ENCODE data around the gene DLX1.

The DLX1 gene

DNA sequence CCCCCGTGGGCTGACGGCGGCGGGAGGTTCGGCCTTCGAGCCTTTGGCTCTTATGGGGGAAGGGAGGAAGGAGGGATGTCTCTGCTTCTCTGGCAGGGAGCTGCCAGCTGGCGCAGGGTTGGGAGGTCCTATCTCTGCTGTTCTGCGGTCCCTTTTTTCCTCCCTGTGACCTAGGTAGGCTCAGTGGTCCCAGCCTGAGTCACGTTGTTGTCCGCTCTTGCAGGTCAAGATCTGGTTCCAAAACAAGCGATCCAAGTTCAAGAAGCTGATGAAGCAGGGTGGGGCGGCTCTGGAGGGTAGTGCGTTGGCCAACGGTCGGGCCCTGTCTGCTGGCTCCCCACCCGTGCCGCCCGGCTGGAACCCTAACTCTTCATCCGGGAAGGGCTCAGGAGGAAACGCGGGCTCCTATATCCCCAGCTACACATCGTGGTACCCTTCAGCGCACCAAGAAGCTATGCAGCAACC, 2.5 kb downstream of the DLX1 start:
- DNase-seq, result no peak

DNA sequence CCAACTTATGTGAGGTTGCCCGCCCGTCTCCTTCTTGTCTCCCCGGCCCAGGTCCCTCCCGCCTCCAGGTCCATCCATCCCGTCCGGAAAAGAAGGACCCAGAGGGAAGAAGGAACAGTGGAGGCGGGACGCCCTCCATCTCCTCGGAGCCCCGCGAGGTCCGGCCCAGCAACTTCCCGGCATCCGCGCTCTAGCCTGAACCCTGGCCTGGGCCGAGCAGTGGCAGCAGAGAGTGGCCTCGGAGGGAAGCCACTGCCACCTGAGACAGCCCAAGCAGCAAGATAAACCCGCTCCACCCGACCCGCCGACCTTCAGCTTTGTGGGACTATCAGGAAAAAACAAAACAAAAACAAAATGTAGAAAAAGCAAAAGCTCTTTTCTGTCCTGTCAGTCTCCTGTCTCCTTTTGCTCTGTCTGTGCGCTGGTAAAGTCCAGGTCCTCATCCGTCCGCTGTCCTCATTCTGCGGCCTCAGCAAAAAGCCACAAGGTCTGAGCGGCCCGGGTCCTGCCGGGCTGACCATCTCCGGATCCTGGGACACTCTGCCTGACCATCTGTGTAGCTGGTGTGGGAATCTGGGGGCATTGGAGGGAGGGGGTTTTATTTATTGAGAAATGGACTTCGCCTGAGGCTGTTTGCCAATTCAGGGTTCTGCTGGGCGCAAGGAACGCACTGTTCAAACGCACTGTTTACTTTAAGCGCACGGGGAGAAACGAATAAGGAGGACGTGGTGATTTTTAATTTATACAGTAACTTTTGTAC, 3.1 kb downstream of the DLX1 start:
- no peak for DNase-seq

DNA sequence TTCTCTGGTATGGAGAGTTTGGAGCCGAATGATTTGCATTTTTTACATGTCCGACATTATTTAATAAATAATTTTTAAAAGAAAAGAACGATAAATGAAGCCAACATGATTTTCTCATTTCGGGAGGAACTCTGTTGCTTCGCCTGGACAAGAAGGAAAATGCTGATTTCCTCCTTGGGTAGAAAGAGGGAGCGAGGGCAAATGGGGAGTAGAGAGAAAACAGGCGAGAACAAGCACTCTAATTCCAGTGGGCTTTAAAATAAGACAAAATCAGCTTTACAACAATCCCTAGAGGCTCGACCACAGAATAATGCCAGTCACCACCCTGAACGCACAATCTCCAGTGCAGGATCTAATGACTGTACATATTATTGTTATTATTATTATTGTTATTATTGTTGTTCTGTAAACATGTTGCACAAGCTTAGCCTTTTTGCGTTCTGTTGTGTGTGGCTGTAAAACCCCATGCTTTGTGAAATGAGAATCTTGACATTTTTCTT, 3.7 kb downstream of the DLX1 start:
- DNase-seq, result no peak

DNA sequence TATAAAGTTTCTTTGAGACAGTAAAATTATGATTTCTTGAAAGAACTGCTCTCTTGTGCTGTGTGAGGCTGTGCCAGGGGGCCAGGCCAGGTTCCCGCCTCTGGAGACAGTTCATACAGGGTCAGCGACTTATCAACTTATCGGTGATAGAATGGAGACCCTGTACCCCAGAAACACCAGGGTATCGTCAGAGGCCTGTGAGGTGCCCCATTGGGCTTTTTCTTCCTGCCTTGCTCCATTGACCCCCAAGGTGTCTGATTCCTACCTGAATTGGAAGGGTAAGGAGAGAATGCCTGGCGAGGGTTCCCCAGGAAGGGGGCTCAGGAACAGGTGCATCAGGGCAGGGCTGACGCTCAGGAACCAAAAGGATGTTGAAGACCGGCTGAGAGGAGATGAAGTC, 4.3 kb downstream of the DLX1 start:
- DNase-seq, result no peak

DNA sequence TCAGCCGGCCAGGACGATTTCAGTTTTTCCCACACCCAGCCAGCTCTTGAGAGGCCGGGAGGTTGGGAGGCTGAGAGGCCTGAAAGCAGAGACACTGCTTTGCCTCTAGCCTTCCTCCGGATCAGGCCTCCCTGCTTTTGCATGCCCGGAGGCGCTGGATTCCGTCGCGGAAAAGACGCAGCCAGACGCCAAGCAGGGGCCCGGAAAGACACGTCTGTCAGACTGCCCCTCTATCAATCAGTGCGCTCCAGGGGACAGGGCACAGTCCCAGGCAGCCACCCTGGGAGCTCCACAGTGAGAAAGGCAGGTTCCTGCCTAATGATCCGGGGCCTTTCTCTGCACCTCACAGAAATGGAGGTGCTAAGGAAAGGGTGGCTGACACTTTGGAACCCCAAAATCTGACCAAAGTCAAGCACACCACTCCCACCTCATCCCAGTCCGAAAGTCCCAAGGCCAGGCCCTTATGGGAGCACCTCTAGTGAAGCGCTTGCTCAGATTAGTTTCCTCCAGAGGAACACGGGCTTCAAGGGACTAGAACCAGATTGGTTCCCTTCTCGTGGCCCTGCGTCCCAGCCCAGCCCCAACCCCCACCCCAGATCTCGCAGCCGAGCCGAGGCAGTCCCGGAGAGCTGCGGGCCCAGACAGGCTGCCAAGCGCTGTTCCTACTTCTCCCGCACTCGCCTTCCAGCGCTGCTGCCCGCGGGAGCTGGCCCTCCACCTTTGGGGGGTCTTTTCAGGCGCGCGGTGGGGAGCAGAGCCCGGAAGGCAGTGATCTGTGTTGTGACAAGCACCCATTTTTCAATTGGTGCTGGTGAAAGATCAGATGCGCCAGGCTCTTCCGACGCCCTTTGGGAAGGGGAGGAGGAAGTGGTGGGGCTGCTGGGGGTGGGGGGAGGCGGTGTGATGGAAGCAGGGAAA, 5.0 kb downstream of the DLX1 start:
- no peak for DNase-seq

DNA sequence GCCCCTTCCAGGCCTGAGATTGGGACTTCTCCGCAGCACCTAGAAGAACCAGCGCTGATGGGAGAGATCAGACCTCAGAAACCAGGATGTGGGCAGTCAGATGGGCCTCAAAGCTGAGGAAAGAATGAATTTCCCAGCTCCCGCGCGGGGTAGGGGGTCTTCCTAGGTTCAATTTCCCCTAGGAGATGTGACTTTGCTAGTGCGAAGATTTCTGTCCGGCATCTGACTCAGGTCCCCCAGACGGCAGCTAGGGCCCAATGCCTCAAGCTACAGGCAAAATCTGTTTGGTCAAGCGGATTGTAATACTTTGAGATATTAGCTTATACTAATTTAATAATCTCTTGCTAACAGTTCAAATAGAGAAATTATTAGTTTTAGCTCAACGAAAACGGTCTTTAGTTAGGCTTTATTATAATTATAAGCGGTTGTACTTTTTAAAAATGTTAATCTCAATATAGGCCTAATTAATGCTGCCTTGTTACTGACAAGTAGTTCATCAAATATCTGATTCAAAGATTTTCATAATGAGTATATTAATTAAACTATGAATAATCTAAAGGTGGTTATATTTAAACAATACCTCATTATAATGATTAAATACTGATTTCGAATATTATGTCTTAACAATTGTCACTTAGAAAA, 5.8 kb downstream of the DLX1 start:
- DNase-seq, result no peak

DNA sequence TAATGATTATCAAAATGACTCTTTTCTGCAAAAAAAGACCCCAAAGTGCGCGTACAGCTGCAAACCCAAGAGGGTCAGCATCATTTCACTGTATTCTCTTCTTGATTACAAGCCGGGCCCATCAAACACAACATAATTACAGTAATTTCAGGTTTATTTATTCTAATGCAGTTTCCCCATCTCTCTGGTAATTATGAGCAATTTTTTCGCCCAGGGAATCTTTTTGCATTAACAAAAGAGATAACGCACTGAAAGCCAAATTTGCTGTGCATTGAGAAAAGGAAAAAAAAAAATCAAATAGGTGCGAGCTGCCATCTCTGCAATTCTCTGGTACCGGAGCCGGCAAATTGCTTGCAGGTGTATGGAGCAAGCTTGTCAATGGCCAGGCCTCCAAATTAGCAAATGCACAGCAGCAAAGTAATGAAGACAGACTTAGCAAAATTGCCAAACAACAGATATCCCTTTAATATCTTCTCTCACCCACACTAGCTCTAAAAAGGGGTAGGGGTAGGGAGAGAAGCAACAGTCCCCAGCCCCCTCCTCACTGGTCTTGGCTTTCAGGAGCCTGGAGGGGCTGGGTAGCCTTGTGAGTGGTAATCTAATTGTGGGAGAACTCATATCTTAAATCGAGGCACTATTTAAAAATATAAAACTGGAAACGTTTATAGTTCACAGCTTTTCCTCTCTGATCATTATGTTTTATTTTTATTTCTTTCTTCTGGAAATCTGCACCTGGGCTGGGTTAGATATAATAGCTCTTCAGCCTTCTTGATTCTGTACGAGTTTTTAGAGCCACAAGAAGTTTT, 6.7 kb downstream of the DLX1 start:
- no peak for DNase-seq

DNA sequence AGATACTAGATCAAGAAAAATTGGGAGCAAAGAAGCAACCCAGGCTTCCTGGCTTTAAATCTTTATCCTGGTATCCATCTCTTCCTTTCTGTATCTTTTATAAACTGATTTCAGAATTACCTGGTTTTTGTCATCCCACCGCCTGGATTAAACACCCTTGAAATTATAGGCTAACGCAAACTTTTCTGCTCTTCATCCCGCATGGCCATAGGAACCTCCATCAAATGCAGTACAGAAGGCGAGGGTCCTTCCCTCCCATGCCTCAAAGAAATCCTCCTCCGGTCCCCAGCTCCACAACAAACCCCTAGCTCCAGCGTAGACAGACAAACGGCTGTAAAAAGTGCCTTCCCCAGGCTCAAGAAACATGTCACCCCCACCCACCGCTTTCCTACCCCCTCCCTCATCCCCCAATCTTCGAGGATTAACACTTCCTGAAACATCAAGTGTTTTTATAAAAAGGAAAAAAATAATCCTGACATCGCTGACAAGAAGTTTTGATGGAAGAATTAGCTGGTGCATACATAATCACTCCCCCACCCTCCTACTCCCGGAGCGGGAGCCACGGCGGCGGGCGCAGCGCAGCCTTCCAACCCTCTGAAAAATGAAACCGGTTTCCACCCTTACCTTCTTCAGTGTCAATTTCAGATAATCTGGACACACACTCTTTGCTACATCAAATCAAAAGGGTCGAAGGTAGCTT, 7.6 kb downstream of the DLX1 start:
- DNase-seq, result no peak

DNA sequence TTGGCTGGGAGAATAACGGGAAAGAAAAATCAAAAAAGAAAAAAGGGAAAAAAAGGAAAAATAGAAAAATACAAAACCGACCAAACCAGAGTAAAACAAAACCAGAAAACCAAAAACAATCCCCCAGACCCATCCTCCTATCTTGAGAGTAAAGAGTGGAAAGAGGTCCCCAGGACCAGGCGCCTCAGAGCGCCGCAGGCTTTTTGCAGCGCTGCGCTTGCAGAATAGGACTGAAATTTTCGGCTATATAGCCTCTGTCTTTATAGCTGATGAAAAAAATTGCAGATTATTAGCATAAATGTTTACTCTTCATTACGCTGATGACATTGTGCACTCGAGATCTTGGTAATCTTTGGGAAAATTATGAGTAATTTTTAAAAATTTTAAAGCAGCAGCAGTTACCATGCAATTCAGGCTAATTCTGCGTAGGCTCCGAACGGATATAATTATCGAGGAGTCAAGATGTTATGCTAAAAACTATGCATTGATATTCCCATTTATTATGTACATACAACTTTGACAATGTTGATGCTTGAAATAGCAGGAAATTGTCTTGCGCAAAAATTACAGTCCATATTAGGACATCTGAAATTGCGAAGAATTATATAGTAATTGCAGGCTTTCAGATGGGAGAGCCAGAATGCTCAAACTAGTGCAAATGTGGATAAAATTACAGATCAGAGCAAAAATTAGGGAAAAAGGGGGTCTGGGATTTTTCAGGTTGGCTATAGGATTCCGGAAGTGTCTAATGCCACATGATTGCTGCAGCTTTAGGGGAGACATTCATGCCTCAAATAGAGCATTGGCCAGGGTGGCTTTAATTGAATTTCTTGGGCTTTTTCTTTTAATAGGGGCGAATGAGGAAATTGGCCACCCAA, 8.3 kb downstream of the DLX1 start:
- no peak for DNase-seq

DNA sequence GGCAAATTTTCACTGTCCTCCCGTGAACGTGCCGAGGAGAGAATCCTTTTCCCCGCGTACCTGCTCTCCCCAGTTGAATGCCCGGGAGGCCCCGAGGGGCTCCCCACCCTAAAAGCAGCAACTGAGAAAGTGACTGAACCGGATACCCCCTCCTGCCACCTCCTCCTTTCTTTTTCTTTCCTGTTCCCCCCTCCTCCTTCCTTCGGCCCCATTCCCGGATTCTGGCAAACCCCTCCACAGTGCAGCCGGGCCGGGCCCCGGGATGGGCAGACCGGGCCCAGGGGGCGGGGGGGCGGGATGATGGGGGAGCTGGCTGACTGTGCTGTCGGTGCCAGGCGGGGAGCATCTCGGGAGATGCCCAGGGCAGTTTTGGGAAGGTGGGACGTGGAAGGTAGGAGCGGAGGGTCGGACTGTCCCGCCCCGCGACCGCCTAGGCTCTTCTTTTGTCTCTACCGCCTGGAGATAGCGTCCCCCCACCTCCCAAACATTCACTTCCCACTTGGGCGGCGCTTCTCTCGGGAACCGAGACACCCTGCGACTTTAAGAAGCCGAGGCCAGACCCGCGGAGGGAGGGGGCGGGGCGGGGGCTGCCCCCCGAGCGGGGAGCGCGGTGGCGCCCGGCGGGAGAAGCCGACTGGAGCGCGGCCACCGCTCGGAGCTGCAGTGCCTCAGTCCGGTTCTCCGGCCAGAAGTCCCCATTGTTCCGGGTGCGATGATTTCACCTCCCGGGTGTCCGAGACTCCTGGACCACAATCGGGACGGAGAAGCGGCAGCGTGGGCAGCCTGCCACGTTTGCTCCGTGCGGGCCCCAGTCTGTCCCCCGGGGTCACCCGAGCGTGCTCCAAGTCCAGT, 9.2 kb downstream of the DLX1 start:
- no peak for DNase-seq

DNA sequence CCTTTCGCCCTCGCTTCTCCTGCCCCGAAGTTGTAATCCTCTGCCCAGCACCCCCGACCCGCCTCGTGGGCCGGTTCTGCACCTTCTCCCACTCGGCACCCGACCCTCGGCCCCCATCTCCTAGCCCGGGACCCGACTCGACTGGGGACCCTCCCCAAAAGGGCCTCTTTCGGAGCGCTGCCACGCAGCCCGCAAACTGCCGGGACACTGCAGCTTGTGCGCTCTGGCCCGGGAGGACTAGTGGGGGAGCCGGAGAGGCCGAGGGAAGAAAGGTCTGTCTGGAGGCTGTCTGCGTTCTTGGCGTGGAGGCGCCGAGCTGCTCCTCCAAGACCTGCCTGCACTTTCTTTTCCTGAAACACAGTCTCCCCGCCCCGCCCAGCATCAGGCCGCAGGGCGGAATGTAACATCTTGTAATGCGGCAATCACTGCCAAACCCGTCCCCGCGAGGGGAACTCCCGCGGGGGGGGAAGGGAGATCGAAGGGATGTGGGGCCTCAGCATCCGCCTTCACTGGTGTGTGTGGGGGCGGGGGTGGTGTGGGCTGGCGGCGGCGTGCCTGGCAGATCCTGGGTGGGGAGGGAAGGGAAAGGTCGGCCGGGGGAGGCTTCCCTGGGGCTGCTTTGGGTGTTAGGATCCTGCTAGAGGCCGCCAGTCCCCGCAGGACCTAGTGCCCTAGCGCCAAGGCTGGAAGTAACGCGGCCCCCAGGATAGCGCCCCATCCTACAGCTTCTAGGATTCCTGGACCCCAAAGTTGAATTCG, 10.0 kb downstream of the DLX1 start:
- no peak for DNase-seq

DNA sequence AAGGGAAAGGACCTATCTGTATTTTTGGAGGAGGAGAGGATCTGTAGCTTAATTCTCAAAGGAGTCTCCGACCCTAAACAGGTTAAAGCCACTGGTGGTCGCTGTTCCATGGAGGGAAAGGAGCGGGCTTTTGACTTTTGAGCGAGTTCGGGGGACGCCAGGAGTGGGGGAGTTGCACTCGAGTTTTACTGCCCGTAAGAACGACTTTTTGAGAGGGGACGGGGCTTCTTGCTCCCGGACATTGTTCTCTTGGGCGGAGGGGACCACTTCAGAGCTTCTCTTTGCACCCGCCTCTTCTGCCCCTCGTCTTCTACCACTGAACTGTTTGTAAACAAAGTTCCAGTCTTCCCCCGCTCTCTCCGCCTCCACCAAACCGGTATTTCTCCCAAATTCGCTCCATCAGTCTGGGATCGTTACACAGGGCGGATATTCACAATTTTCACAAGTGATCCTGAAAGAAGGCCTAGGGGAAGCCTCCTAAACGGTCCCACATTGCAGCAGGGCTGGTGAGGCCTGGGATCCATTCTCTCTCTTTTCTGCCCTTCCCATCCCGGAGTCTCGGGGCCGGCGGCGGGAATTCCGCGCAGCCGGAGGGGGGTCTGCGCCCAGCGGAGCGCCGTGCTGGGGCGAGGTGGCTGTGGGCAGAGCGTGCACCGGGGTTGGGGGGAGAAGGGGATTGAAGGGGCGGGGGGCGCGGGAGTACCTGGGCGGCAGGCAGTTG, 10.8 kb downstream of the DLX1 start:
- no peak for DNase-seq

DNA sequence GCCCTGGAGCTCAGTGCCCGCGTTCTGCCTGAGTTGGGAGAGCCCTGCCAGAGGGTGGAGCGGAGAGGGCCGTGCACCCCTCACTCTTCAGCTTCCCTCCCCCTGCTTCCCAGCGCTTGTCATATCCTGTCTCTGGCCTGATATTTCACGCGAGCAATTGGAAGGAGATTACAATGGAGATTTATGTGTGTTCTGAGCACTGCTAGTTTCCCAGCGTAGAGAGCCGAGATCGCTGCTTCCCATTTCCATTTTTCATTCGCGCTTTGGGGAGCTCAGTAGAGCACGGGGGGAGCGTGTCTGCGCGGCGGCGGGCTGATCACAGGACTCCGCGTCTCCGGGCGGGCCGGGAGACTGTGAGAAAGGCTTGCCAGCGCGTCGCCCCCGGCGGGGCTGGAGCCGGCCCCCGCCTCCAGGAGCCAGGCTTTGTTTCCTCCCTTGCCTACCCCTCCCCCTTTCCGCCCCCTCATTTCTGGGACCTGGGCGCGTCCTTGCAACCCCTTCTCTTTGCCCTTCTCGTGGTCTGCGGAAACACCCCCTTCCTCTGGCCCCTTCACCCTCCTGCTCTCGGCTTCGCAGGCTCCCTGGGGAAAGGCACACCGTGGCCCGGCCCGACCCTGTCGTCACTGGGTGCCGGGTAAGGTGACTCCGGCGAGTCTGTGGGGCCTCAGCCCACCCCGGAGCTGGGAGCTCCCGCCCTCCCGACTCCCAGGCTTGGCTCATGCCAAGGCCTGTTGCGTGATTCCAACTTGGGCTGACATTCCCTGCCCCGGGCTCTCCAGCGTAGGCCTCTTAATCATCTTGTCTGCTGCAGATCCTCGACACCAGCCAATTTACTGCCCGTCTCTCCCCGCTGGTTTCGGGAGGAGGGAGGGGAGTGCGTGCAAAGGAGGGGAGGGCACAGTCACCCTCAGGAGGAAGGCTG, 11.6 kb downstream of the DLX1 start:
- DNase-seq, result no peak

DNA sequence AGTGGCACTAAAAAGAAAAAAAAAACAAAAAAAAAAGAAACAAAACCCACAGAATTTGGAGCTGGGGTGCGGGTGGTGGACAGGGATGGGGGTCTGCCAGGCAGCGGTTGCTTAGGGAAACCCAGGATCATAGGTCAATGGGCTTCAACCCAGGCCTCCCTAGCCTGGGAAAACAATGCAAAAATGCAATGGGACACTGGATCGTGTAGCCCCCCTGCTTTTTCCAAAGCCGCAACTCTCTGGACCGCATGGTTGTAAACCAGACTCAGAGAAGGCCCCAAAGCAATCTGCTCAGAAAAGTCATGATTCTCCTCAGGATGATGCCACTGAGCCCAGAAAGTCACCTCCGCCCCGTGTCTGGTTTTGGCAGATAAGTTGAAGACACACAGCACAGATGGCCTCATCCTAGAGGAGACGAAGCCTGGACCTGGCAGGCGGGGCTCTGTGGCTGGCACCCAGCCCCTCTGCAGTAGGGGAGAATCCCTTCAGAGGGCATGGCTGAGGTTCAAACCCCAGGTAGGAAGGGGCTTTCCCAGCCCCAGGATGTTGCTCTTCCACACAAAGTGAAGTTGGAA, 12.3 kb downstream of the DLX1 start:
- DNase-seq, result no peak

DNA sequence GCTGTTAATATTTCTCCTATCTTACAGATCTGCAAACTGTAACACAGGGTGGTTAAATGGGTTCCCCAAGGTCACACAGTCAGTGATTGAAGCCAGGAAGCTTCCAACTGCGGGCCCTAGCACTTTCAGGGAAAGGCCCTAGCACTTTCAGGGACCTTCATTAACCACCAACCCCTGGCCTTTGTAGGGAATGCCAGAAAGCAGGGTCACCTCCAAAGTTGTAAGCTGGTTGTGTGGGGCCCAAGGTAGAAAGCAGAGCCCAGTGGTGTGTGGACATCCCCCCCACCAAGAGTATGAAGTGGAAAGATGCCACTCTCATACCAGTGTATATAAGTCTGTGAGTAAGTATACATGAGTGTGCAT, 13.0 kb downstream of the DLX1 start:
- DNase-seq, result no peak

DNA sequence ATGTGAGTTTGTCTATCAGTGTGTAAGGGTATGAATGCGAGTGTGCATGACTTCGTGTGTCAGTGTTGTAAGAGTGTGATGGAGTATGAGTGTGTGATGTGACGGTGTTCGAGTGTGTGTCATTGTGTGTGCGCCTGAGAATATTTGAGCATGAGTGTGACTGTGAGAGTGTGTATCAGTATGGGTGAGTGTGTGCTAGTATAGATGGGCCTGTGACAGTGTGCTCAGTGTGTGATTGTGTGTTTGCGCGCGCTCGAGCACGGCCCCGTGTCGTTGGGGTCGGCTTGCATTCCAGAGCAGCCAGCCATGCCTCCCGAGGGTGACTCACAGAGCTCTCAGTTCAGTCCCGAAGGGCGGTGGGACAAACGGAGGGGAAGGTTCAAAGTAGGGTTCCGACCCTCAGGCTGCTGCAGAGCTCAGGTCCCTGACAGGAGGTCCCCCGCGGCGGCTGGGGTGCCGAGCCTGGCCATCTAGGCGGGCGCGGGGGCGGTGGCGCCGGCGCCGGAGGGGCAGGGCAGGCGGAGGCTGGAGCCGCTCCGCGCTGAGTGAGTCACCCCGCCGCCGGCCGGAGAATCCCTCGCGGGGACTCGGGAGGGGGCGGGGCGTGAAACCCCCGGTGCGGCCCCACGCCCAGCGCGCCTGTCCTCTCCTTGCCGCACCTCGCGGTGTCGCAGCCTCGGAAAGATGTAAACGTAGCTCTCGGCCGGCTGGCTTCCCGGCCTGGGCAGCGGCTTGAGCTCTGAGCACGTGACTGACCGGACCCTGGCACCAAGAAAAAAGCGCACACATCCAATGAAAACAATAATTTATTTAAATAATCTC, 13.6 kb downstream of the DLX1 start:
- no peak for DNase-seq
